HK-2 (cell line): ENCODE data around the gene C10orf120.

Source experiments
- DNase-seq: peaks from one replicate; pipeline ENCODE4 v3.0.0-alpha.2; 2018; ENCODE audit not compliant: unreplicated experiment

The C10orf120 gene

DNA sequence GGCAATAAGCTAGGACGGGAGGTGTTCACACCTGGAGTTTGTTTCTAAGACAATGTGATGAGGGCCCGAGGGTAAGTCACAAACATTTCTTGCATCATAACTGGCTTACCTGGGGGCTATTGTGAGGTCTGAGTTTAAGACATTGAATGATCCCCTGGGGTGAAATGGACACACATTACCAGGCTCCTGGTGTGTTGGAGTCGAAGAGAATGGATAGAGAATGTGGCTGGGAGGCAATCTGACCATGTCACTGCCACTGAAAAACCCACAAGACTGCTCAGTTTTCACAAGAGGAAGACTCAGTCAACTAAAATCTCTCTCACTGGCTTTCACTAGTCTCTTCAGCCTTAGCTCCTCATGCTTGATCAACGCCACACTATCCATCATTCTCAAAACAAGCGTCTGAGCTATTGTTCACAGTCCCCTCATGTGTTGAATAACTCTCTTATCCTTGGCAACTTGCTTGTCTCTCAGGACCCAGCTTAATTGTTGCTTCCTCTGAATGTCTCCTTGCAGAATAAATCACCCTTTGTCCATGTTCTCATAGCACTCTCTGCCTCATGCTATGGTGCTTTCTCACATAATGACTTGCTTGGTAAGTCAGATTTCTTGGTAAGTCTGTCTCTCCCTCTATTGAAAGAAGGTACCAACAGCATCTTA is at the start of gene C10orf120:
TSS of gene C10orf120 (minus strand) at position 51 of the 660 bp plus-strand sequence. CDS start 56 bp downstream, outside the sequence.
- DNase-seq, result no peak

DNA sequence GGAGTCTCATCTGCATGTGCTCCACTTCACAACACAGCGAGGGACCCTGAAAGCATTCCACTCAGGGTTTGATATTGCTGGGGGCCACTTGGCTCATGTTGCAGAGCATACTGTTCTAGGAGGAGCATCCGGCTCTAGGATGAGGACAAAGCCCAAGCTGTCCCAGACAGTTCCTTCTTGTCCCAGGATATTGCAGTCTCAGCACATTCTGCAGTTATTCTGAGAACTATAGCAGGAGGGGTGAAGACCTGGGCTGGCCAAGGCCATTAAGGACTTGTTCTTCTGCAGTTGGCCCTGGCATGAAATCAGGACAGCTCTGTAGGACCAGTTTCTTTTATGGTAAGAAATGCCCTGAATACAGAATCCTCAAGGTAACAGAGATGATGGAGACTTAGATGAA is 48.9 kb upstream of the C10orf120 start:
- no peak for DNase-seq

DNA sequence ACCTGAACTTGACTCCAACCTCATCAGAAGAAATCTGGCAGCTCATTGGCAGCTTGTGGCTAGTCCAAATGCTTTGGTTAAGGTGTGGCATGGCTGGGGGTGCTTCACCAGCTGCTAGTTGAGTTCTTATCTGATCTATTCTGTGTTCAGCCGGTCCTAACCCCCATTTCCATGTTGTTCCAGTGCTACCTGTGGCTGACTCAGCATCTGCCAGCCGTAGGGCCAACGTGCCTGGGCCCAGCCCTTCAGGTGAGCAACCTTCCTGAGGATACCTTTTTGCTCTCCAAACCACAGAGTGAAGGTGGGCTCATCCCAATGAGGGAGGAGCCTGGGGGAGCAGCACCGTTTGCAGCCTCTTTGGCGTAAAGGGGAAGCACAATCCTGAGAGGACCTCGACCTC is 46.8 kb upstream of the C10orf120 start:
- no peak for DNase-seq

DNA sequence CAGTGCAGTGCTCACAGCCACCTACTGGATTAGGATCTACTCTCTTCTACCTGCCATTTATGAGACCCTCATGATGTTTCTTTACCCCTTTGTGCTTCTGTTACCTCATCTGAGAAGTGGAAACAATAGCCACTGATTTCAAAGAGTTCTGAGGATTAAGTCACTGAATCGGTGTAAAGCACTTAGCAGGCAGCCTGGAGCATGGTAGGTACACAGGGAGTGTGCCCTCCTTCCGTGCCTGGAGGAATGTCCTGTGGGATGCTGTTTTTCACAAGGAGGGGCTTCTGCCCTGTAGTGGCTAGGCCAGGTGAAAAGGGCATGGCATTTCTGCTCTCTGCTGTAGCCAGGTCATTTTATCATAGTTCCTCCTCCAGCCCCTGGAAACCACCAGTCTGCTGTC is 44.6 kb upstream of the C10orf120 start:
- no peak for DNase-seq

DNA sequence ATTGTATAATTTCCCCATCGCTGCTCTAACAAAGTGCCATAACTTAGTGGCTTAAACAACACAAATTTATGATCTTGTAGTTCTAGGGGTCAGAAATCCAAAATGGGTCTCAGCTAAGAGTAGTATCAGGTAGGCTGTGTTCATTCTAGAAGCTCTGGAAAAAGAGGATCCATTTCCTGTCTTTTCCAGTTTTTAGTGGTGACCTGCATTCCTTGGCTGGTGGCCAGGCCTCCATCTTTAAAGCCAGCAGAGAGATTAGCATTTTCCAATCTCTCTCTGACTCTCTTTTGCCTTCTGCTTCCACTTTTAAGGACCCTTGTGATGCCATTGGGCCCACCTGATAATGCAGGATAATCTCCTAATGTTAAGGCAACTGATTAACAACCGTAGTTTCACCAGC is 41.0 kb upstream of the C10orf120 start:
- DNase-seq, result no peak

DNA sequence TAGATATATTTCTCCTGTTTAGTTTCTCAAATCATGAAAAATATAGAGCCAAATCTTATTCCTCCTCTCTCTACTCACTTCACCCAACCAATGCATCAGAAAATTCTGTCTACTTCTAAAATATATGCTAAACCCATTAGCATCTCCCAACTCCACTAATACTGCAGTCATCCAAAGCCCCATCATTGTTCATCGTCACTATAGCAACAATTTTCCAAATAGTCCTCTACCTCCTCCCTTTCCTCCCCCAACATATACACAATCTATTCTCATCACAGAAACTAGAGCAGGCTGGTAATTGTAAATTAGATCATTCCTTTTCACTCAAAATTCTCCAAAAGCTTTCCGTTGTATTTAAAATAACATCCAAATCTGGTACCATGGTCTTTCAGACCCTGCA is 38.4 kb upstream of the C10orf120 start:
- DNase-seq, result no peak

DNA sequence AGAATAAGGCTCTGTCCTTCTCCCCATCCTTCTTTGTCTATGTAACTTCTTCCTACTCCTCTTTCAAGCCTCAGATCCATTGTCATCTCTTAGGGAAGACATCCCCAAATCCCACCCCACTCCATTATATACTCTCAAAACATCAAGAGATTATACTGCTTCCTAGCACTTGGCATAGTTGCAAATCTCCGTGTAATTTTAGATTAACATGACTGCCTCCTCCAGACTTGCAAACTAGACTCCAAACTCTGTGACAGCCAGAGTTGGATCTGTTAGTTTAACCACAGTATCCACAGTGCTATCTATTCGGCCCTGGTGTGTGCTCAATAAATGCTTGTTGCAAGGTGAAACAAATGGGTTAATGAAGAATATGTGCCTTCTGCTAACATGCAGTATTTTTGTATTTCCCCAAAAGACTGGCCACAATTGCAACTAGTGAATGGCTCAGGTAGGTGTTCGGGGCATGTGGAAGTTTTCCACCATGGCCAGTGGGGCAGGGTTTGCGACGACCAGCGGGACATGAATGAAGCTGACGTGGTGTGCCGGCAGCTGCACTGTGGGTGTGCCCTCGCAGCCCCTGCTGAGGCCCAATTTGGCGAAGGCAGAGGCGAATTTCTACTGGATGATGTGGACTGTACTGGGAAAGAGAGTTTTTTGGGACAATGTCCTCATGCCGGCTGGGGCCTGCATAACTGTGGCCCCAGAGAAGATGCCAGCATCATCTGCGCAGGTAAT is 34.5 kb upstream of the C10orf120 start:
- DNase-seq, result no peak

DNA sequence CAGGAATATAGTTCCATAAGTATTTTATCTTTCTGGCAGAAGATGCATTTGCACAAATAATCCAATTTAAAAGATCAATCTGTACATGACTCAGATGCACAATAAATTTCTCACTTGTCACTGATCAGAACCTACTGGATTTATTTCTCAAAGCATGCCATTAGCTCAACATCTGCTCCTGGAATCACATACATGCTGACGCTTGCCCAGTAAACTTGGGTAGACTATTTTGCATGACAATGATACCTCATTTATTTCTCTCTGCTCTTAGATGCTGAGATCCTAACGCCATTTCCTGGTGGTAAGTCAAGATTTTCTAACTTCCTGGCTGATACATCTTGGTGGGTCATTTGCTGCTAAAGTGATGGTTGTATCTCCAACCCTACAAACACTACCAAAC is 33.8 kb upstream of the C10orf120 start:
- no peak for DNase-seq

DNA sequence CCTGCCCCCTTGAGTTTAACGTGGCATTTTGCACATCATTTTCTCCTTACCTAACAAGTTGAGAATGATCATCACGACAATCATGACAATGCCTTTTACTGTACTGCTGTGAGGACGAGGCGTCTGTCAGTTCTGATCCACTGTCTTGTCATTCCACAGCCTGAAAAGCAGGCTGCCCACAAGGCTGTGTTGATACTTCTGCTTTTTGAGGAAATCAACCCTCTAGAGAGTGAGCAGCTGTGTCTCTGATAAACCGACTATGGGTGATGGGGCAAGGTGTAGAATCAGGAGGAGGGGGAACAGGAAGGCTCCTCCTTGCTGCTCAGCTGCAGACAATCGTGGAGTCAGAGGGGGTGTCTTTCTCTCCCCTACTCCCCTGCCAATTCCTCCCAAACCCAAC is 30.6 kb upstream of the C10orf120 start:
- DNase-seq, result no peak

DNA sequence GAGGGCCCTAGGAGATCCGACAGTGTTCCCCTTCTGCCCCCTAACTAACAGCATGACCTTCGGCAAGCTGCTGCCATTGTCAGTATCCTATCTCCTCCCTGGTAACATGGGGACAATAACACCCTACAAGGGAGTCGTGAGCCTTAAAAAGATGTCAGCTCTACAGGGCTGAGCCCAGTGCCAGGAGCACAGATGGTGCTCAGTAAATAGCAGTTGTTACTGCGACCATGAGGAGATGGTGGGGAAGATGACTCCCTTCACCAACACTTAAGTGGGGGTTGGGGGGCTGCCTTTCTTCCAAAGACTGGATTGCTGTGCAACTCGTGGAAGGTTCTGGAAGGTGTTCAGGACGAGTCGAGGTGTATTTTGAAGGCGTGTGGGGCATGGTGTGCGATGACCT is 29.5 kb upstream of the C10orf120 start:
- DNase-seq, result no peak

DNA sequence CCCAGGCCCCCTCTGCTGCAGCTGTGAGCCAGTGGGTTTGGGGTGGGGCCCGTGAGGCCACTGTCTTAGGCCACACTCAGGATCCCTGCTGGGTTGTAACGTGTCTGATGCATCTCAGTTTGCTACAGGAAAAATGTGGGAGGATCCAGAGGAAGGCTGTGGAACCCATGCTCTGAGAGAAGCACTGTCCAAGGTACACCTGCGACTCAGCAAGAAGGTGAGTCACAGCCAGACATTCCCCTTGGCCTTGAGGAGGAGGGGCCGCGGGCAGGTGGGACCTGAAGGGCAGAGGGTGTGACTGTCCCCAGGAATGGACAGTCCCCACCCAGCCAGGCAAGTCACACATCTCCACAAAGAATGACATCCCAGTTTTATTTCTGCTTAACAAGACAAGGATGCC is 27.8 kb upstream of the C10orf120 start:
- no peak for DNase-seq

DNA sequence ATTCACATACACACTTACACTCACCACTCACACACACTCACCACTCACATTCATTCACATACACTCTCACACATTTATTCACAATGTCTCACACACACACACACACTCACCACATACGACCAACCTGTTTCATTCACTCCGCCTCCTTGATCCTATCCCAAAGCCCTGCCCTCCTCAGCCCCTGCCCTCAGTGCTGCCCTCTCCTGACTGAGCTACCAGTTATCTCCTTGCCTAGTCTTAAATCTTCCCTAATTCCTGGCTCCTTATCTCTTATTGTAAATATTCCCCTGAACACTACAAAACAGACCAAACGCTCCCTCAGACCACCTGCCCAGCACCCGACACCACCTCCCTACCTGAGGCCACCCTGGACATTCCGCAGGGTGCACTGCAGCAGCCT is 26.1 kb upstream of the C10orf120 start:
- no peak for DNase-seq

DNA sequence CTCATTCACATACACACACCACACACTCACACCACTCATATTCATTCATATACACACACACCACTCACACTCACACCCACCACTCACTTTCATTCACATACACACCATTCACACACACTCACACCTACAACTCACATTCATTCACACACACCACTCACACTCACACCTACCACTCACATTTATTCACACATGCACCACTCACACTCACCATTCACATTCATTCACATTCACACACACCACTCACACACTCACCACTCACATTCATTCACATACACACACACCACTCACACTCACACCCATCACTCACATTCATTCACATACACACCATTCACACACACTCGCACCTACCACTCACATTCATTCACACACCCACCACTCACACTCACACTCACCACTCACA is 25.4 kb upstream of the C10orf120 start:
- no peak for DNase-seq

DNA sequence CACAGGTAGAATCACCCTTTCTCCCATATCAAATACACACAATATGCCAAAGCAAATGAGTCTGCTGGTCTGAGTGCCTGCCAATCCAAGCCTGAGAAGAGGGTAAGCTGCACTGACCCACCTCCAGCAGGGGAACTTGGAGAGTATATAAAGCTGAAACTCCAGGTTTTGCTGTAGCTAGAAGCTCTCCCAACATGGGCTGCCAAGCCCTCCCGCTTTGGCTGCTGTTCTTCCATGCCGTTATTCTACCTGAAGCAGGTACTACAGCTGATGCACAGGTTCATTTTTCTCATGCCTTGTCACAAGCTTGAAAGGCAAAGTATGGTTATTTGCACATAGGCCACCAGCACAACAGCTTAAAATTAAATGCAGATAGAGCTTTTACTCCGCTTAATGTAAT is 21.5 kb upstream of the C10orf120 start:
- DNase-seq, result no peak

DNA sequence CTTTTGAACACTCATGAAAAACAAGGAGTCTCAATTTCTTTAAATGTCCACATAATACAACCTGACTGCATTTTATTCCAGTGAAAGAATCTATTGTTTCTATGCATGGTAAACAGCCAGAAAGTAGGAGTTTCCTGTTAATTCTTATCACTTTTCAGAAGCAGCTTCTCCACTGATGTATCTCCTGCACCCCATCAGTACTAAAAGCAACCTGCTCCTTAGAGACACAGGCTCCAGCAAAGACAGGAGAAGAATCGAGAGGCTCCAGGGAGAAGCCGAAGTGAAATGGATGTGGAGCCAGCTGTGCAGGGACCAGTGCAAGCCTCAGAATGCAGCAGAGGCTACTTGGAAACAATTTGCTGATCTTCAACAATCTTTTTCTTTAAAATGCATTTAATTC is 16.4 kb upstream of the C10orf120 start:
- DNase-seq, result no peak

DNA sequence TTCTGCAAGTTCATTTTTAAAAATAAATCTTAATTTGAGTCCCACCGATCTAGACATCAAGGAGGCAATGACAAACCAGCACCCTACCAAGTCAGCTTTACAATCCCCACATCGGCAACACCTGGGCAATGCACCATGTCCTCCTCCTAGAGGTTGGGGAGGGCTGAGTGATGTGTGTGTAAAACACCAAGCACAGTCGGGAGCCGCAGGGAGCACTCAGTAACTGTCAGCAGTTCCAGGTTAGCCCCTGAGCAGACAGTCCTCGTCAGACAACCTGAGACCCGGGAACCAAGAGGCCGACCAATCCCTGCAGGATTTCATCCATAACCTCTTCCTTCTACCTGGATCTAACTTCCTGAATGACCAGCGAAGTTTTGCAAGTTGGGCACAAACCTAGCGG is 15.9 kb upstream of the C10orf120 start:
- no peak for DNase-seq

DNA sequence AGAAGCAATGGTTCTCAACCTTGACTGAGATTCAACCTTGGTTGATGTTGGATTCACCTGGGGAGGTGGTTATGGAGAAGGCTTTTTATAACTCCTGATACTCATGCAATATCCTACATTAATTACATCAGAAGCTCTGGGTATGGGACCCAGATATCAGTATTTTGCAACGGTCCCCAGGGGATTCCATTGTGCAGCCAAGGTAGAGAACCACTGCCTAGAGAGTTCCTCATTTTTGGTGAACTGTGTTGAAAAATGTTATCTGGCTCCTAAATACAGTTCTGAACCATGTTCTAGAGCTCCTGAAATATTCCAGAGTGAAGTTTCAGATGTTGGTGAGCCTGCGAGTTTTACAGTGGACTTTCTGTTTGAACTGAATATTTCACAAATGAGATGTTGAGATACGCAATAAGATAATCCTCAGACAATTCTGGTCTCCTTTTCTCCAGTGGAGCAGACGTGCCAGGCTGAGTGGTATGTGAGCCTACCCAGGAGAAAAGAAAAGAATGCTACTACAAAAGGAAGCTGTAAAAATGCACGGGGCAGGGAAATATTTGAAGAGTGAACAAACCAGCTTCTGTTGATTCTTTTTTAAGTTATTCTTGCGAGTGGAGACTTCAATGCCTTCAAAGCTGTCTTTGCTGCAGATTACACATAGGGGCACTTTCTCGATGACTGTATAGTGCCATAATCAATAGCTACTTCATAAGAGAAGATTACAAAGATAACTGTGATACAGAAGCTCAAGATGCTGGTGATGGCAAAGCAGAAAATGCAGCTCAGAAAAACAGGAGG is 13.6 kb upstream of the C10orf120 start:
- no peak for DNase-seq

DNA sequence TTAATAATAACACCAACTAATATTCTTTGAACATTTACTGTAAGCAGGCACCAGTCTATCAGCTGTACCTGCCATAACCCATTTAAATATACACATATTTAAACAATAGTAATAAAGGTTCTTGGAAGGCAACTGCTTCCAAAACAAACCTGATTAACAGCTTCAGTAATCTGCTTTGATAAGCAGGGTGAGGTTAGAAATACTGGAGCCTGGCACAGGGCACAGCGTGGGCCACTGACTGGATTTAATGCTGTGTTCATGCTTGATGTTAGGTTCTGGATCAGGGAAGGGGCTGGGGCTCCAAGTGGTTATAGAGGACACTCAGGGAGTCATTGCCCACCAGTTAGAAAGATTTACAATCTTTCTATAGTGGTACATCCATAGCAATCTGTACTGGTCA is 10.9 kb upstream of the C10orf120 start:
- no peak for DNase-seq

DNA sequence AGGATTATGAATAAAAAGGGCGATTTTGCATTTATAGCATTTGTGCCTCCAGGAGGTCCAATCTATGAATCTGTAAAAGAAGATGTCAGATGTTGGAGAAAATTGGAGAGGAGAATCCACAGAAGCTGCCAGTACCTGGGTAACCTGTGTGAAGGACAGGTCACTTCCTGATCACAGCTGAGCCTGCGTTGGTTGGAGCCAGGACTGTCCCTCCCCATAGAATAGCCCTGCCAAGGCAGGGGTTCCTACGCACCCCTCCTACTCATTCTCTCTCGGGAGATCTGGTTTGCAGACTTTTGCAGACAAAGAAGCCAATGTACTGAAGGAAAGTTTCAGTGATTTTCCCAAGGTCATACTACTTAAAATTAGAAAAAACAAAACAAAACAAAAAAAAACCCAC is 10.3 kb upstream of the C10orf120 start:
- no peak for DNase-seq

DNA sequence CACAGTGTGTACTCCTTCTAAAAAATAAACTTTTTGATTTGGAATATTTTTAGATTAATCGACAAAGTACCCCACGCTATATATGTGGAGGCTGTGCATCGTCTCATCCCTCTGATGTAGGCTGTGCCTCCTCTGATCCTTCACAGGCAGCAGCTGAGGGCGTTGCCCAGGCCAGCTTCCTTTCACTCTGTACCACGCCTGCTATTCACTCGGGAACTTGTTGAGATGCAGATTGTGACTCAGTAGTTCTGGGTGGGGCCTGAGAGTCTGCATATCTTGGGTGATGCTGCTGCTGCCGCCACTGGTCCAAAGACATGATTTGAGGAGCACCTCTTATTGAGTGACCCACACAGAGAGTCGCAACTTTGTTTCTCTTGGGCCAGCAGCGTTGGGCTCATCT is 7.9 kb upstream of the C10orf120 start:
- DNase-seq, result no peak

DNA sequence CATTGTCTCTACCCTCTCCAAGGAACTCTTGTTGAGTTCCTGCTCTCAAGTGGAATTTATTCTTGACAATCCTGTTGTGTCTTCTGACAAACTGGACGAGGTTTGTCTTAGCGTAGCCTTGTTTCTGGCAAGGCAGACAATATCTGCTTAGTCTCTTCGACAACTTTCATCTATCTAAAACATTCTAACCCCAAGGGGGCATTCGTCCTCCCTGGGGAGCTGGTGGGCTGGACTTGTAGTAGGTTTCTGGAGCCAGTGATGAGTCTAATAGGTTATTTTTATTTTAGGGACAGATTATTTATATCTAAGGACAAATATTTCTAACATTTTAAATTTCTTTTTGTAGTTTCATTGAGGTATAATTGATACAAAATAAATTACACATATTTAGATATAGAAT is 7.3 kb upstream of the C10orf120 start:
- no peak for DNase-seq

DNA sequence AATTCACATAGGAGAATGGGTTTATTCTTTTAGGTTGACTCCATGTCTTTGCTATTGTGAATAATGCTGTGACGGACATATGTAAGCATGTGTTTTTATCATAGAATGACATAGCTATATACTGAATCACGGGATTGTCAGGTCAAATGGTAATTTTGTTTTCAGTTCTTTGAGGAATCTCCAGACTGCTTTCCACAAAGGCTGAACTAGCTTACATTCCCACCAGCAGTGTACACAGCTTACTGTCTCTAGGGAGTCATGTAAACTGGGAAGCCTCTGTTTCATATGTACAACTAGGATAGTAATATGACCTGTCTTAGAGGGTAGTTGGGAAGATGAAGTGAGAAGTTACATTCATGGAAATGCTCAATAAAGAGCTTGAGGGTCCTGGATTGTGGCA is 6.8 kb upstream of the C10orf120 start:
- no peak for DNase-seq
